Measurements from ENCODE around the gene BICC1.

- TF ChIP-seq, protein P1, sequence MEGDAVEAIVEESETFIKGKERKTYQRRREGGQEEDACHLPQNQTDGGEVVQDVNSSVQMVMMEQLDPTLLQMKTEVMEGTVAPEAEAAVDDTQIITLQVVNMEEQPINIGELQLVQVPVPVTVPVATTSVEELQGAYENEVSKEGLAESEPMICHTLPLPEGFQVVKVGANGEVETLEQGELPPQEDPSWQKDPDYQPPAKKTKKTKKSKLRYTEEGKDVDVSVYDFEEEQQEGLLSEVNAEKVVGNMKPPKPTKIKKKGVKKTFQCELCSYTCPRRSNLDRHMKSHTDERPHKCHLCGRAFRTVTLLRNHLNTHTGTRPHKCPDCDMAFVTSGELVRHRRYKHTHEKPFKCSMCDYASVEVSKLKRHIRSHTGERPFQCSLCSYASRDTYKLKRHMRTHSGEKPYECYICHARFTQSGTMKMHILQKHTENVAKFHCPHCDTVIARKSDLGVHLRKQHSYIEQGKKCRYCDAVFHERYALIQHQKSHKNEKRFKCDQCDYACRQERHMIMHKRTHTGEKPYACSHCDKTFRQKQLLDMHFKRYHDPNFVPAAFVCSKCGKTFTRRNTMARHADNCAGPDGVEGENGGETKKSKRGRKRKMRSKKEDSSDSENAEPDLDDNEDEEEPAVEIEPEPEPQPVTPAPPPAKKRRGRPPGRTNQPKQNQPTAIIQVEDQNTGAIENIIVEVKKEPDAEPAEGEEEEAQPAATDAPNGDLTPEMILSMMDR (IDR thresholded peaks at IDR 0.05; ENCODE audit: low read length), result no peak
- TF ChIP-seq EZH2 (IDR thresholded peaks at IDR 0.05; ENCODE audit: borderline replicate concordance, low read length), result no peak
These were observed 271.7 kb downstream of the BICC1 start for GRCh38 chr10:58784361-58784760.

Measured in OCI-LY1 (cell line).